IPS-18a (cell line): Measurements from ENCODE around the gene GAL3ST1.
"Not testable (repeated sequence)": the region's sequence is repeated elsewhere in the genome, so short reads cannot be mapped to it uniquely, and the experiment has no call there.

Source experiments
- H3K27ac ChIP-seq: one replicate; pipeline ENCODE4 v1.5.1; 2013; ENCODE audit warnings: low read length
- H3K27me3 ChIP-seq: one replicate; pipeline ENCODE4 v1.6.1; 2013; ENCODE audit warnings: mild to moderate bottlenecking, low read length; ENCODE audit not compliant: control insufficient read depth, insufficient read depth
- H3K36me3 ChIP-seq: one replicate; pipeline ENCODE4 v1.6.1; 2013; ENCODE audit warnings: low read depth, low read length; ENCODE audit not compliant: control insufficient read depth
- H3K4me1 ChIP-seq: one replicate; pipeline ENCODE4 v1.6.1; 2013; ENCODE audit warnings: low read depth, low read length; ENCODE audit not compliant: control insufficient read depth
- H3K4me3 ChIP-seq: one replicate; pipeline ENCODE4 v1.5.1; 2013; ENCODE audit warnings: low read length
- H3K9ac ChIP-seq: one replicate; pipeline ENCODE4 v1.6.1; 2013; ENCODE audit warnings: mild to moderate bottlenecking, low read length, moderate library complexity
- H3K9me3 ChIP-seq: one replicate; pipeline ENCODE4 v1.6.1; 2013; ENCODE audit warnings: low read depth, low read length; ENCODE audit not compliant: control insufficient read depth

GAL3ST1 gene

GRCh38 chr22:30561402-30562189 lies 12.9 kb downstream of the GAL3ST1 start:
- H3K36me3 ChIP-seq = no peaks in the 10 kb centered on the region
- H3K4me1 ChIP-seq = peaks cover 13% of the 10 kb centered on the region
- H3K27ac ChIP-seq = no peak overlapping the region
- no peaks in the 10 kb centered on the region for H3K9me3 ChIP-seq
- no peaks in the 10 kb centered on the region for H3K27me3 ChIP-seq
- H3K4me3 ChIP-seq = no peak overlapping the region
- no peak overlapping the region for H3K9ac ChIP-seq

GRCh38 chr22:30560643-30561202 lies 13.7 kb downstream of the GAL3ST1 start:
- not testable (repeated sequence) for H3K27ac ChIP-seq, H3K9me3 ChIP-seq, H3K36me3 ChIP-seq, H3K9ac ChIP-seq, H3K4me3 ChIP-seq, H3K27me3 ChIP-seq
- H3K4me1 ChIP-seq = peaks cover 13% of the 10 kb centered on the region

- Histone ChIP-seq H3K4me1 (peaks cover 13% of the 10 kb centered on the region), H3K36me3 (no peaks in the 10 kb centered on the region), H3K9me3 (no peaks in the 10 kb centered on the region), H3K27me3 (no peaks in the 10 kb centered on the region), H3K4me3 (no peak overlapping the region), H3K27ac (no peak overlapping the region), H3K9ac (no peak overlapping the region)
These were observed 14.6 kb downstream of the GAL3ST1 start for GRCh38 chr22:30559889-30560288.

- Histone ChIP-seq H3K27ac (no peak overlapping the region), H3K27me3 (no peaks in the 10 kb centered on the region), H3K9me3 (no peaks in the 10 kb centered on the region), H3K4me1 (peaks cover 7% of the 10 kb centered on the region), H3K4me3 (no peak overlapping the region), H3K9ac (no peak overlapping the region), H3K36me3 (no peaks in the 10 kb centered on the region)
These were observed 17.2 kb downstream of the GAL3ST1 start for GRCh38 chr22:30557243-30557642.

GRCh38 chr22:30556388-30556787 lies 18.1 kb downstream of the GAL3ST1 start:
- no peak overlapping the region for H3K9ac ChIP-seq
- no peaks in the 10 kb centered on the region for H3K36me3 ChIP-seq
- no peaks in the 10 kb centered on the region for H3K9me3 ChIP-seq
- peaks cover 7% of the 10 kb centered on the region for H3K4me1 ChIP-seq
- H3K4me3 ChIP-seq = no peak overlapping the region
- H3K27ac ChIP-seq = no peak overlapping the region
- no peaks in the 10 kb centered on the region for H3K27me3 ChIP-seq

GRCh38 chr22:30555282-30556210 lies 18.9 kb downstream of the GAL3ST1 start:
- Histone ChIP-seq H3K36me3 (no peaks in the 10 kb centered on the region), H3K9me3 (no peaks in the 10 kb centered on the region), H3K4me1 (peaks cover 3% of the 10 kb centered on the region), H3K27ac (no peak overlapping the region), H3K4me3 (no peak overlapping the region), H3K9ac (no peak overlapping the region), H3K27me3 (no peaks in the 10 kb centered on the region)

- no peak overlapping the region for H3K4me3 ChIP-seq
- H3K27ac ChIP-seq = no peak overlapping the region
- H3K9ac ChIP-seq = no peak overlapping the region
- H3K9me3 ChIP-seq = no peaks in the 10 kb centered on the region
- no peaks in the 10 kb centered on the region for H3K36me3 ChIP-seq
- H3K27me3 ChIP-seq = no peaks in the 10 kb centered on the region
- H3K4me1 ChIP-seq = no peaks in the 10 kb centered on the region
These were observed 20.5 kb downstream of the GAL3ST1 start for GRCh38 chr22:30553971-30554370.

GRCh38 chr22:30552719-30553118 lies 21.7 kb downstream of the GAL3ST1 start:
- no peaks in the 10 kb centered on the region for H3K9me3 ChIP-seq
- no peak overlapping the region for H3K27ac ChIP-seq
- H3K36me3 ChIP-seq = no peaks in the 10 kb centered on the region
- no peak overlapping the region for H3K9ac ChIP-seq
- no peak overlapping the region for H3K4me3 ChIP-seq
- H3K27me3 ChIP-seq = no peaks in the 10 kb centered on the region
- no peaks in the 10 kb centered on the region for H3K4me1 ChIP-seq

- not testable (repeated sequence) for H3K4me3 ChIP-seq, H3K4me1 ChIP-seq, H3K36me3 ChIP-seq, H3K9me3 ChIP-seq, H3K27me3 ChIP-seq, H3K27ac ChIP-seq, H3K9ac ChIP-seq
These were observed 22.7 kb downstream of the GAL3ST1 start for GRCh38 chr22:30551813-30552212.

GRCh38 chr22:30547188-30547587 lies 27.3 kb downstream of the GAL3ST1 start:
- Histone ChIP-seq H3K27me3 (peaks cover 14% of the 10 kb centered on the region), H3K27ac (no peak overlapping the region), H3K4me1 (no peaks in the 10 kb centered on the region), H3K9me3 (no peaks in the 10 kb centered on the region), H3K9ac (no peak overlapping the region), H3K36me3 (no peaks in the 10 kb centered on the region), H3K4me3 (no peak overlapping the region)

GRCh38 chr22:30546616-30547015 lies 27.8 kb downstream of the GAL3ST1 start, which contains the start of gene SEC14L6:
SEC14L6 (minus strand) TSS chr22:30546741; CDS start chr22:30546682, 59 bp downstream.
- Histone ChIP-seq H3K27me3 (peaks cover 17% of the 10 kb centered on the region), H3K36me3 (no peaks in the 10 kb centered on the region), H3K27ac (no peak within 1 kb of the TSS), H3K4me1 (no peaks in the 10 kb centered on the region), H3K9me3 (no peaks in the 10 kb centered on the region), H3K4me3 (no peak within 1 kb of the TSS), H3K9ac (no peak within 1 kb of the TSS)
